ENCODE results near the gene UMAD1.

Gene UMAD1

DNA sequence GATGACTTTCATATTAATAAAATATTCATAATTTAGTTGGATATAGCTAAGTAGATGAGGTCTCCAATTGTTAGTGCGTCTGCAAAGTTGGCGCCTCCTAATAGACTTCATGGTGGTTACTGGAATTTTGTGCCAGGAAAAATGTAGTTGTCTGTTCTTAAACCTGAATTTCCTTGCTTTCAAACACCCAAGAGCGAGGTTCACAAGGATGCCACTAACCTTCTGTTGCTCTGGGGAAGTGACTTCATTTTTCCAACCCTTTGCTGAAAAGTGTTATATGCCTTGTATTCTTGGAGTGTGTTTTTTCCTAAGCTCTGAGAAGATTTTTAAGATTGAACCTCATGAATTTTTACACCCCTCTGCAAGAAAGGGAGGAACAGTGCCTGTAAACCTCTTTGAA lies 229.1 kb downstream of the UMAD1 start:
- in situ Hi-C loops (cut with MboI; ENCODE audit: low sequenced_read_pairs), result no loop called here

DNA sequence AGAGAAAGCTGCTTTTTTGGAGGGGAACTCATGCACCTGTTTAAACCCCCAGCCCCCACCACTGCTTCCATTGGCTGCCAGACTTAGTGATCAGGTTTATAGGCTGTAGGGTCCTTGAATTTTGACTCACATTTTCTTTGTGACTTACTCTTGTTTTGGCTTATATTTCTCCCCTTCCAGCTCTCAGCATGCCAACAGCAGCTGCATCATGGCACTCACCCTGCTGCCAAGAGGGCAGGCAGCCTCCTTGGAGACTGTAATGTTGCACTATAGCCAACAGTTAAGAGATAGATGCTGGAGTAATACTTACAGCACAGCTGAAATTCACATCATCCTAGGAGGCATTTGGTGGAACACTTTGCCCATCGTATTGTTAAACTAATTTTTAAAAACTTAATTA lies 230.0 kb downstream of the UMAD1 start:
- in situ Hi-C loops (cut with MboI; ENCODE audit: low sequenced_read_pairs), result no loop called here

DNA sequence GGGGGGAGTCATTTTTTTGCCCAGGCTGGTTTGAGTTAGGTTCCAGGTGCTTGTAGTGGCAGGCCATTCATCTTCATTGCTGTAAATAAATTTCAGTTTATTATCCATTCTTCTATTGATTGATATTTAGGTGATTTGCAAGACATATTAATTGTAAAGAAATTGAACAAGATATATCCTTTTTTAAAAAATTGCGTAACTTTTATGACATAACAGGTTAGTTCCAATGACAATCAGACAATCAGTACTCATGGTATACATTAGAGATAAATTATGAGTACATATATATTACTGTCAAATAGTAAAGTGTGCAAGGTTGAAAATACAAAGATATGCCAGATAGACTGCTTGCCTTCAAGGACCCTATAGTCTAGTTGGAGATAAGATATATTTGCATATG lies 235.9 kb downstream of the UMAD1 start:
- in situ Hi-C loops (cut with MboI; ENCODE audit: low sequenced_read_pairs), result no loop called here

DNA sequence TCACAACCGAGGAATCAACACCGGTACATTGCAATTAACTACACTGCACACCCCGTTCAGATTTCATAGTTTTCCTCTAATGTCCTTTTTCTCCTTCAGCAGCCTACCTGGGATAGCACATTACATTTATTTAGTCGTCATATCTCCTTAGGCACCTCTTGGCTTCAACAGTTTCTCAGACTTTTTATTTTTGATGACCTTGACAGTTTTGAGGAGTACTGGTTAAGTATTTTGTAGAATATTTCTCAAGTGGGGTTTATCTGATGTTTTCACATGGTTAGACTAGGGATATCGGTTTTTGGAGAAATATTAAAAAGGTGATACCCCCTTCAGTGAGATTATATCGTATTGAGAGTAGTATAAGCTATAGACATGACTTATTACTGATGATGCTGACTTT lies 241.0 kb downstream of the UMAD1 start:
- in situ Hi-C loops (cut with MboI; ENCODE audit: low sequenced_read_pairs), result no loop called here

DNA sequence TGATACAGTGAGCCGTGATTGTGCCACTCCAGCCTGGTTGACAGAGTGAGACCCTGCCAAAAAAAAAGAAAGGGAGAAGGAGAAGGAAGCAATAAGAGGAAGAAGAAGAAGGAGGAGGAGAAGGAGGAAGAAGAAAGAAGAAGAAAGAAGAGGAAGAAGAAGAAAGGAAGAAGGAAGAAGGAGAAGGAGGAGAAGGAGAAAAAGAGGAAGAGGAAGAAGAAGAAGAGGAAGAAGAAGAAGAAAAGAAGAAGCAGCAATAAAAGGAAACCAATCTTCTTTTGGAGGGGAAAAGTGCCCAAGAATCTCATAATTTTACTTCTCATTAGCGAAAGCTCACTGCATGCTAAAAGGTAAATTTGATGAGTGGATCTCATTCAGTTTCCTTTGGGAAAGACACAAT lies 242.3 kb downstream of the UMAD1 start:
- in situ Hi-C loops (cut with MboI; ENCODE audit: low sequenced_read_pairs), result no loop called here

DNA sequence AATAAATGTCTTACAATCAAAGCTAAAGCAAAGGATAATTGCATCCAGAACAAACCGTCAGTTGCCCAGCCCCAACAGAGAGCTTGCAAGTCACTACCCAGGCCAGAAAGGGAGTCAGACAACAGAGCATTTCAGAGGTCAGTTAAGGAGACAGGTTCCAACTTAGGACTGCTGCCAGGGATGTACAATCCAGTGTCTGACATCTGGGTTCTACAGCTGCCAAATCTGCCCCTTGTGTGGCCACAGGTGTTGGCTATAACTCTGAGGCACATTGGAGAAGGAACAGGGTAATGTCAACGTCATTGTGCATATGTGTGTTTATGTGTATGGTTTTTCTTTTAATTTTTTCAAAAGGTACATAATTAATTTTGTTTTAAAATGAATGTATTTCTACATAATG lies 242.8 kb downstream of the UMAD1 start:
- in situ Hi-C loops (cut with MboI; ENCODE audit: low sequenced_read_pairs), result no loop called here

DNA sequence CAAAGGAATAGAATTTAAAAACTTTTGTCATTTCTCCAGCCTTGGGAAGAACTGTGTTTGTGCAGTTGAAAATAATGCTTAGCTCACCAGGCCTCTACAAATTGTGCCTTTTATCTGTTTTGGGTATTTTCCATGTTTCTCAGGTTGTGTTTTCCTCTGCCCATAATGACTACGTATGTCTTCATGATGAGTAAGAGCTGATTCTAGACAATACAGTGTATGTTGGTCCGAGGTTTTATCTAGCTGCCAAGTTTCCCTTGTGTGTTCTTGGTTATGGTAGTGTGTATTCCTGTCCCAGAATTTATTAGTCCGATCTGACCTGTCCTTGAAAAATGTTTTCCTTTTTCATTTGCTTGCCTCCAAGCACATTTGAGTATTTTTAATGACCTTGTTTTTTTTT lies 244.3 kb downstream of the UMAD1 start:
- in situ Hi-C loops (cut with MboI; ENCODE audit: low sequenced_read_pairs), result no loop called here

DNA sequence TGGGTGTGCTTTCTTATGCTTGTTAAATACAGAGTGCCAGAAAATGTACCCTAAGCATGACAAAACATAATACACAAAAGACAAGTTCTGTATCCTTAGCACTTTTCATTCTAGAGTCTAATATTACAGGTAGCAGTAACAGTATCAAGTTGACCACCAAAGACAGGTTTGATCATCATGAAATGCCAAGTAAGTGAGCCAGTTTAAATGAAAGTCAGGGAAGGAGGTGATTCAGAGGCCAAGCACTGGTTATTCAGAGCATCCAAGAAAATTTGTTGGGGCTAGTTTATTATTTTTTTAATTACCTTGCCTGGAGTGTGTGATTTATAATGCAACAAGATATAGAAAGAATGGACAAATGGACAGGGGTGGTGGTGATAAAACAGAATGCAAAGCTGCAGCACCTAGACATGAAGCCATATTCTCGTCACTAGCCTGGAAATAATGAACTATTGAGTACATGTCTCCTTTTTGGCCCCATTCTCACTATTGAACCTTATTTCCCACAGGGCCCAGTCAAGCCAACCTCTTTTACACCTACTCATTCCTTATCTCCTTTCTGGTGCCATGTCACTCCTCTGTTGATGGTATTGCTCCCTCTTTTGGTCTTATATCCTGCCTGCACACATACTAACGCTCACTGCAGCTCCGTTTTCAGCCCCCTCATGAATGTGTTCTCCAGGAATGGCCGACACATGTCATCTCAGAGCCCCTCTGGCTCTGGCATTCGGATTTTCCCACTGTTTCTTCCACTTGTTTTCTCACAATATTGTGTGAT lies 249.4 kb downstream of the UMAD1 start:
- in situ Hi-C loops (cut with MboI; ENCODE audit: low sequenced_read_pairs), result no loop called here

DNA sequence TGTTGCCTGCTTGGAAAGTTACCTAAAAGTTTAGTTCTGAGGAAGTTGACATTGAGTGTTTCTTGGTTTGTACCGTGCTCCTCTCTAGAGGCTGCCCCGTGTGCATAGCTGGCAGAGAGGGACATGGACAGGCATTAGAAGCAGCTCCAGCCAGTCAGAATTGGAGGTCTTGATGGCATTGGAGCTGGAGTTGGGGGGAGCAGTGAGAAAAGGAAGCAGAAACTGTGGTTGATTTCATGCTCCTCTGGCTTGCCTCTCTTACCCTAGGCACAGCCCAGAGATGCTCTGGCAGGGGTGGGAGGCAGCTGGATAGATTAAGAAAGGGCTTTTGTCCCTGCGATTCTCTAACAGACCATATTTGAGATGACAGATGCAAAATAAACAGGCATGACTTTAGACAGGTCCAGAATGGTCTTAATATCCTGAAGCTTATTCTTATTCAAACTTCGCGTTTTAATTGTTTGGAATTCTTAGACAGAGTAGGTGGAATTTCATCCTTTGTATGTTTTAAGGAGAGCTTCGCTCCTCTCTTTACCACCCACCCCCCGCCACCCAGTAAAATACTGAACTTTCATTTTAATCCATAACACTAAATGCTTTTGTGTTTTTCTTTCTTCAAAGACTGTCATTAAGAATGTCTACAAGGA lies 254.6 kb downstream of the UMAD1 start:
- in situ Hi-C loops (cut with MboI; ENCODE audit: low sequenced_read_pairs), result no loop called here

DNA sequence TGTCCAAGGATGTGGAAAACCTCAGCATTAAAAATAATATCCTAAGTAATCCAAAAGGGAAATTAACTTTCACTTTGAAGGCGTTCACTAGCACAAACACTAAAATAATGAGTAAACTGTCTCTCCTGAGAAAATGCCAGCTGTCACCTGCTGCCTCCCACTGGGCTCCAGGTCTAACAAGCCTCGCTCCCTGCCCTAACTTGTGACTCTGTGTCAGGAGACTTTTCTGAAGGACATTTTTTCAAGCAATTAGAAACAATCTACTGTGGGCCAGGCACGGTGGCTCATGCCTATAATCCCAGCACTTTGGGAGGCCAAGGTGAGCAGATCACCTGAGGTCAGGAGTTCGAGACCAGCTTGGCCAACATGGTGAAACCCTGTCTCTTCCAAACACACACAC lies 255.2 kb downstream of the UMAD1 start:
- in situ Hi-C loops (cut with MboI; ENCODE audit: low sequenced_read_pairs), result no loop called here

DNA sequence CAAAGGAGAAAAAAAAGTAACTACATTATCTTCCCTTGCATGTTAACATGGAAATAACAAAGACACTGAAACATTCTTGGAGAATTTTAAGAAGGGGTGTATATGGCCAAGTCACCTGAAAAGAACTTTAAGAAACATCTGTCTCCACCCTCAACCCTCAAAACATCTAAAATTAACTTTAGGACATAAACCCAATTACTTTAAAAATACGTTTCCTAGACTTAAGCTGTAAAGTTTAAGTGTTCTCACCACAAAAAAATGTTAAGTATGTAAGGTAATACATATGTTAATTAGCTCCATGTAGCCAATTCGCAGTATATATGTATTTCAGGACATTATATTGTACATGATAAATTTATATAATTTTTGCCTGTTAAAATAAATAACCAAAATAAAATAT lies 257.0 kb downstream of the UMAD1 start:
- in situ Hi-C loops (cut with MboI; ENCODE audit: low sequenced_read_pairs), result no loop called here

DNA sequence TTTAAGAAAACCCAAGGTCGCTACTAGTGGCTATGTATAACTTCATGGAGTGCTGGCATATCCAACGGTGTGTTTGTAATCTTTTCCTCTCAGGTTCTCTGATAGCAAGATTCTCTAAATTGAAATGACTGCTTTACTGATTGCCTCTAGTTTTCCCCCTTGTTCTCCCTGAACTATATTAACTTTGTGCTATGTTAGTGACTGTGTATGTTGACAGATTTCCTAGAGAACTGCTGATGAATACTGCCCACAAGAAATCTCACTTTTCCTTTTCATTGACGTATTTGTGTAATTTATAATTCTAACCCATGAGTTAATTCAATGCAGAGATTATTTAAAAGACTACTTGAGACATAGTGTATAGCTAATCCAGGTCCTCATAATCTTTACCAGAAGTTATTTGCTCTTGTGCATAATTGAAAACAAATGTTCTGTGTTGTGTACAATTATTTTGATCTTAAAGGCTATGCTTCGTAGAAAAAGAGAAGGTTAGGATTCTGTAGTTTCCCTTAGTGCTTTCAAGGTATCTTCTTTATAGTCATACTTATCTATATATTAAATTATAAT lies 257.5 kb downstream of the UMAD1 start:
- in situ Hi-C loops (cut with MboI; ENCODE audit: low sequenced_read_pairs), result no loop called here

DNA sequence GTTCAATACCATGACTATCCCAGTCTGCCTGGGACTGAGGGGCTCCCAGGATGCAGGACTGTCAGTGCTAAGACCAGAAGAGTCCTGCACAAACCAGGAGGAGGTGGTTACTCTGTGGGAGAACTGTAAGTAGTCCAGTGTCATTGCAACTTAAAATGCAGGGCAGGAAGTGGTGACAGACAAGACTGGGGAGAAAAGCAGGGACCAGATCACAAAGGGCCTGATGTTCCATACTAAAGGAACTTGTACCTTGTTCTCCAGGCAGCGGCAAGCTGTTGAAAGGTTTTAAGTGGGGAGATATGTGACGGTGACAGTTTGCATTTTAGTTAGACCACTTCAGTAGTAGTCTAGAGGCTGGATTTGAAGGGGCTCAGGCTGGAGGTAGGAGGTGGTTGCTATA lies 262.3 kb downstream of the UMAD1 start:
- in situ Hi-C loops (cut with MboI; ENCODE audit: low sequenced_read_pairs), result no loop called here

DNA sequence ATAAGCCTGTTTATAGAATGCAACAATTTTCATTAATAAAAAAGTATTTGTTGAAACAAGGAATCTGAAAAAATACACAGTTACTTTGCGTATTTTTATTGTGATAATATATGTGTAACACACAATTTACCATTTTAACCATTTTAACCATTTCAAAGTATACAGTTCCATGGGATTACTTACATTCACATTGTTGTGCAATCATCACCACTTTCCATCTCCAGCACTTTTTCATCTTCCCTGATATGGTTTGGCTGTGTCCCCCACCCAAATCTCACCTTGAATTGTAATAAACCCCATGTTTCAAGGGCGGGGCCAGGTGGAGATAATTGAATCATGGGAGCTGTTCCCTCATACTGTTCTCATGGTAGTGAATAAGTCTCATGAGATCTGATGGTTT lies 266.8 kb downstream of the UMAD1 start:
- in situ Hi-C loops (cut with MboI; ENCODE audit: low sequenced_read_pairs), result no loop called here

DNA sequence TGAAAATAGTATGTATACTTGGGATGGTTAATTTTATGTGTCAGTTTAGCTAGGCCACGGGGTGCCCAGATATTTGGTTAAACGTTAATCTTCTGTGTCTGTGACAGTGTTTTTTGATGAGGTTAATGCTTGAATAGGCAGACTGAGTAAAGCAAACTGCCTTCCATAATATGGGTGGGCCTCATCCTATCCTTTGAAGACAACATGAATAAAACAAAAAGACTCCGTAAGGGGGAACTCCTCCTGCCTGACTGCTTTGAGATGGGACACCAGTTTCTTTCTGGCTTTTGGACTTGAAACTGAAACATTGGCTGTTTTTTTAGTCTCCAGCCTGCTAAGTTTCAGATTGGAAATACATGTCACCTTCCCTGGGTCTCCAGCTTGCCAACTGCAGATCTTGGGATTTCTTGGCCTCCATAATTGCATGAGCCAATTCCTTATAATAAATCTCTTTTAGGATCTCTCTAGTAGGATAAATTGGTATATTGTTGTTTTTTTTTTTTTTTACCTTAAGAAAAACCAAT lies 268.1 kb downstream of the UMAD1 start:
- in situ Hi-C loops (cut with MboI; ENCODE audit: low sequenced_read_pairs), result no loop called here

DNA sequence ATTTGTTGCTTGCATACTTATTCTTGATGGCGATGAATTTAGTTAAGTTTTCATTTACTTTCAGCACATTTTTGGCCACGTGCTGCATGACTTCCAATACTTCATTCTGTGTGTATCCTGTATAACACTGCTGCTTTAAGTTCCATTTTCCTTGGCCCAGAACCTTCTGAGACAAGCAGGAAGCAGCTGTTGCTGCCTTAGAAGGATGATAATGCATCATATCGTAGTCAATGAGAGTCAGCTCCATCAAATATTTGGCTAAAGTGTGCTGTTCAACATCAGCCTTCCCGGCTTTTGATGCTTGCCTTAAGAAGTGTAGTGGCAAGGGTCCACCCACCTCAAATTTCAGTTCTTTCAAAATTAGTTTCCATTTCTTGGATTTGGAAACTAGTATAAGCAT lies 268.8 kb downstream of the UMAD1 start:
- in situ Hi-C loops (cut with MboI; ENCODE audit: low sequenced_read_pairs), result no loop called here

DNA sequence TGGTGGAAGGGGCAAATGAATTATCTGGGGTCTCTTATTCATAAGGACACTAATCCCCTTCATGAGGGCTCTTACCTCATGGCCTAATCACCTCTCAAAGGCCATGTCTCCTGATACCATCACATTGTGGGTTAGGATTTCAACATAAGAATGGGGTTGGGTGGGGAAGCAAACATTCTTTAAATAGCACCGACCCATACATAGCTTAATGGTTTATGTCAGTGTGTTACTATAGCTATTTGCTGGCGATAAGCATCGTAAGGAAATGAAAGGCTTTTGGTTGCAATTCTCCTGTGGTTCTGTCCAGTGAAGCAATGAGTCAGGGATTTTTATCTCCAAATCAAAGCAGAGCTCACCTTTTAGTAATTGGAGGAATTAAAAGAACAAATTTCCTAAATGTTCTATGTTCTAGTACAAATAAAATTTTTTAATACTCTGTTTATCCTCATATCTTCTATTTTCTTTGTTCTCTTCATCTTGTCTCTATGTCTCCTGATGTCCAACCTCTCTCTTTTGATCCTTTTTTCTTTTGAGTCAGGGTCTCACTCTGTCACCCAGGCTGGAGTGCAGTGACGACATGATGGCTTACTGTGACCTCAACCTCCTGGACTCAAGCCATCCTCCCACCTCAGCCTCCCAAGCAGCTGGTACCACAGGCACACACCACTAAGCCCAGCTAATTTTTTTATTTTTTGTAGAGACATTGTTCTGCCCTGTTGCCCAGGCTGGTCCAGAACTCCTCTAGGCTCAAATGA lies 271.0 kb downstream of the UMAD1 start:
- in situ Hi-C loops (cut with MboI; ENCODE audit: low sequenced_read_pairs), result no loop called here

DNA sequence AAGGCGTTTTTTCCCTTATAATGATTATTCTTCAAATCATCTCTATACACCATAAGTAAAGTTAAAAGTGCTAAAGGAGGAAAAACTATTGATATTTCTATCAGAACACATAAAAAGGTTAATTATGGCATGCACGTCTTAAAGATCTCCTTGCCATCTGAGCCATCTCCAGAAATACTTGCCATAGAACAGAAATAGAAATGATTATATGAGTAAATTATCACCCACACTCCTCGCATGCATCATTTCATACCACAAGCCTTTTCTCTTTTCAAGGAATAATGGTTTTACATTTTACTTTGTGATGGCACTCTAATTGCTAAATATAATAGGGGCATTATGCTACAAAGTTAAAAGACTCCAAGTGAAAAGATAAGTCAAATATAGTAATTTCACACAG lies 272.4 kb downstream of the UMAD1 start:
- in situ Hi-C loops (cut with MboI; ENCODE audit: low sequenced_read_pairs), result no loop called here

DNA sequence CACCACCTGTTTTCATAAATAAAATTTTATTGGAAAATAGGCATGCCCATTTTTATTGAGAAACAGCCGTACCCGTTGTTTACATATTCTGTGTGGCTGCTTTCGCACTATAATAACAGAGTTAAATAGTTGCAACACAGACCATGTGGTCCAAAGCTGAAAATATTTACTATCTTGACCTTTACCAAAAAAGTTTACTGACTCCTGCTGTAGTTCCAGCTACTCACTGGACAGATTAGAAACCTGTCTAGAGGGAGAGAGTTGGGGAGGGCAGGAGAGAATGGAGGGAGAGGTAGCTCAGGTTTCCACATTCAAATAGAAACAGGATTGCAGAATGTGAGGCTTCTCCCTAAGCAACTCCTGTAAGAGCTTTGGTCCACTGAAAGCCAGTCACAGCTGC lies 273.0 kb downstream of the UMAD1 start:
- in situ Hi-C loops (cut with MboI; ENCODE audit: low sequenced_read_pairs), result no loop called here

DNA sequence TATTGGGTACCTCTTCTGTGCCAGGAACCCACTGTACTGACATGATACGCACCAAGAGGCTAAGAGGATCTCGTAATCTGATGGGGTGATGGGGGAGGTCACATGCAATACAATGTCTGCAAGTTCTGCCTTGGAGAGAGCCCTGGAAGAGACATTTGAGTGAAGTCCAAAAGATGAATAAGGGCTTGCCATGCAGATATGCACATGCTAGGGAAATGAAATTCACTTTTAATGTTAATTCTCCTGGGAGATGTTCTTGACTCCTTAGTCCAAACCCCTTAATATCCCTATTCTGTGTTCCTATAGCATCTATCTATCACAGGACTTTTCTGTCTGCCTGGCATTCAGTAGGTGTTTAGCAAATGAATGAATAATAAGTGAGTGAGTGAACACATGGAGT lies 274.0 kb downstream of the UMAD1 start:
- in situ Hi-C loops (cut with MboI; ENCODE audit: low sequenced_read_pairs), result no loop called here

DNA sequence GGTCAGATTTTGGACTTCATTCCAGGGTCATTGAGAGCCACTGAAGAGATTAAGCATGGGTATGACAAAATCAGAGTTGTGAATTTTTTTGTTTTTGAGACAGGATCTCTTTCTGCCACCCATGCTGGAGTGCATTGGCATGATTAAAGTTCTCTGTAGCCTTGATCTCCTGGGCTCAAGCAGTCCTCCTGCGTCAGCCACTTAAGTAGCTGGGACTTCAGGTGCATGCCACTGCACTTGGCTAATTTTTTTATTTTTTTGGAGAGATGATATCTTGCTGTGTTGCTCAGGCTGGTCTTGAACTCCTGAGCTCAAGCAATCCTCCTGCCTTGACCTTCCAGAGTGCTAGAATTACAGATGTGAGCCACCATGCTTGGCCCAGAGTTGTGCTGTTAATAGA lies 275.5 kb downstream of the UMAD1 start:
- in situ Hi-C loops (cut with MboI; ENCODE audit: low sequenced_read_pairs), result no loop called here

DNA sequence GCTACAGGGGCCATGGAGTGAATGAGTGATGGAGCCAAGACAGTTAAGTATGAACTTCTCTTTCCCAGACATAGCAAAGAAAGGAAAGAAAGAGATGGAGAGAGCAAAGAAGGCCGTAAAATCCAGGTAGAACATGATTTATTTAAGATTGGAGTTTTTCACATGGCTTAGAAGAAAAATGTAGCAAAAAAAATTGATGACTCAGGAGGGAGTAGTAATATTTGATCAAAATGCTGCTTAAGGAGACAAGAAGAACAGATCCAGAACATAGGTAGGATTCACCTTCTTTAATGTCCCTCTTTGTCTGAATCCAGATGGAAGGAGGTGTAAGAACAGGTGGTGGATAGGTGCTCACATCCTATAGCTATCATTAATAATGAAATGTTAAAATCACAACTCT lies 277.0 kb downstream of the UMAD1 start:
- in situ Hi-C loops (cut with MboI; ENCODE audit: low sequenced_read_pairs), result no loop called here

All from HL-60/S4 treated with retinoic acid at 250 ng/mL for 4 days and 3 days (cell line).